K562 (cell line): ENCODE data around the gene PPM1N. TPM values are rescaled to one million over a fixed set of nuclear protein-coding genes. Genes with fewer than 3 reads are reported as not detected.

Experiments used
- CXXC5 ChIP-seq: fragments of 250-450 bp; sonication (Bioruptor Pico); IDR thresholded peaks from 2 replicates; pipeline ENCODE4 v1.8.0; 2022; ENCODE audit warnings: inconsistent platforms, mild to moderate bottlenecking, moderate library complexity
- ELF1 ChIP-seq: fragments of 200-800 bp; sonication (Bioruptor generic); IDR thresholded peaks from 2 replicates; pipeline ENCODE4 v1.6.1; 2016; ENCODE audit warnings: missing genetic modification characterization, missing compliant biosample characterization
- ETS2 ChIP-seq: IDR thresholded peaks from 2 replicates; pipeline ENCODE4 v1.6.1; 2016; ENCODE audit warnings: borderline replicate concordance, missing genetic modification characterization, mild to moderate bottlenecking, moderate library complexity, missing compliant biosample characterization; ENCODE audit not compliant: poor library complexity, severe bottlenecking
- ETV1 ChIP-seq: fragments of 450-650 bp; conservative IDR thresholded peaks from 2 replicates; pipeline ENCODE4 v1.6.1; 2016; ENCODE audit warnings: missing genetic modification characterization, control low read depth, low read depth, missing compliant biosample characterization
- ETV5 ChIP-seq: sonication (generic); formaldehyde crosslinking; IDR thresholded peaks from 2 replicates; pipeline ENCODE4 v1.4.0; 2020; ENCODE audit warnings: low read depth, mild to moderate bottlenecking, missing genetic modification reagents
- FOXJ2 ChIP-seq: fragments of 200-800 bp; sonication (Bioruptor generic); IDR thresholded peaks from 2 replicates; pipeline ENCODE4 v1.6.1; 2016; ENCODE audit warnings: missing genetic modification characterization, missing compliant biosample characterization
- GTF2A2 ChIP-seq: IDR thresholded peaks from 2 replicates; pipeline ENCODE4 v1.6.1; 2016; ENCODE audit warnings: mild to moderate bottlenecking, missing genetic modification characterization, missing compliant biosample characterization
- KDM4B ChIP-seq, 2 experiments: fragments of 450-650 bp in 1 of 2; sonication (generic) in 1 of 2; IDR thresholded peaks; 2 replicates each; pipeline ENCODE4 v1.6.1; 2016 to 2017; ENCODE audit warnings: borderline replicate concordance in 2 of 2, antibody characterized with exemption in 1 of 2, low read depth in 1 of 2, mild to moderate bottlenecking in 1 of 2
- NFYB ChIP-seq: IDR thresholded peaks from 2 replicates; pipeline ENCODE4 v1.6.1; 2011; ENCODE audit warnings: mild to moderate bottlenecking, moderate library complexity; ENCODE audit not compliant: insufficient read length; ENCODE audit errors: extremely low read depth
- NRF1 ChIP-seq, 2 experiments: fragments of 450-650 bp; IDR thresholded peaks in 1 of 2; conservative IDR thresholded peaks in 1 of 2; 2 replicates each; pipeline ENCODE4 v1.6.1; 2014; ENCODE audit warnings: mild to moderate bottlenecking in 2 of 2
- PCBP2 ChIP-seq: fragments of 200-400 bp; formaldehyde crosslinking; IDR thresholded peaks from 2 replicates; pipeline ENCODE4 v1.6.1; 2018; ENCODE audit warnings: low read length, low read depth, mild to moderate bottlenecking, moderate library complexity; ENCODE audit not compliant: poor library complexity, severe bottlenecking
- PHTF2 ChIP-seq: fragments of 250-450 bp; sonication (Bioruptor Pico); IDR thresholded peaks from 2 replicates; pipeline ENCODE4 v1.5.0; 2021; ENCODE audit warnings: mild to moderate bottlenecking
- STAG1 ChIP-seq: sonication (generic); formaldehyde crosslinking; IDR thresholded peaks from 2 replicates; pipeline ENCODE4 v1.5.0; 2020; ENCODE audit warnings: missing genetic modification reagents, borderline replicate concordance
- TBP ChIP-seq: optimal IDR thresholded peaks from 2 replicates; pipeline ENCODE3; 2011; ENCODE audit warnings: low read depth, low read length, improper control_type of control experiment
- ZBTB1 ChIP-seq: sonication (generic); formaldehyde crosslinking; IDR thresholded peaks from 2 replicates; pipeline ENCODE4 v1.8.1; 2023; ENCODE audit warnings: missing genetic modification reagents, low read depth, mild to moderate bottlenecking, borderline replicate concordance
- ZFP1 ChIP-seq: fragments of 450-650 bp; formaldehyde crosslinking; IDR thresholded peaks from 2 replicates; pipeline ENCODE4 v1.4.0; 2020; ENCODE audit warnings: mild to moderate bottlenecking, mixed read lengths
- ZFPM2 ChIP-seq: fragments of 250-450 bp; sonication (Bioruptor Pico); IDR thresholded peaks from 2 replicates; pipeline ENCODE4 v1.5.1; 2022; ENCODE audit warnings: mild to moderate bottlenecking
- polyA plus RNA-seq, 8 experiments: library from polyadenylated mRNA; depleted of rRNA in 4 of 8; stranded (reverse) in 5 of 8; unstranded in 3 of 8; fragments of >200 nt; fragmentation: Nextera tagmentation in 2 of 8; fragmentation: Illumina TruSeq in 1 of 8; extraction: Ambion mirVana in 2 of 8; extraction: Trizol in 1 of 8; gene quantifications; 2 replicates each; pipeline versions ENCODE4 v1.2.1 to v1.2.3, GENCODE V29; 2011 to 2014; ENCODE audit warnings: inconsistent platforms in 1 of 8, missing spikeins in 1 of 8
- total RNA-seq, 7 experiments: library from RNA; depleted of rRNA in 6 of 7; stranded (reverse); fragments of >200 nt in 6 of 7; fragmentation: Illumina TruSeq in 2 of 7; extraction: Trizol in 2 of 7; gene quantifications; 2 replicates each; pipeline versions ENCODE4 v1.2.1 to v1.2.3, GENCODE V29; 2011 to 2021; ENCODE audit warnings: low replicate concordance in 1 of 7
- TF ChIP-seq, protein P1 (sequence below): fragments of 250-450 bp; sonication (Bioruptor Pico); IDR thresholded peaks from 2 replicates; pipeline ENCODE4 v1.4.0; 2020
- TF ChIP-seq, protein P2 (sequence below): sonication (generic); formaldehyde crosslinking; IDR thresholded peaks from 2 replicates; pipeline ENCODE4 v1.8.0; 2022; ENCODE audit warnings: mild to moderate bottlenecking, missing genetic modification reagents
- TF ChIP-seq, protein P3 (sequence below): fragments of 450-650 bp; IDR thresholded peaks from 2 replicates; pipeline ENCODE4 v1.6.1; 2017; ENCODE audit warnings: mild to moderate bottlenecking, moderate library complexity
- TF ChIP-seq, protein P4 (sequence below): sonication (generic); formaldehyde crosslinking; IDR thresholded peaks from 2 replicates; pipeline ENCODE4 v1.8.0; 2022; ENCODE audit warnings: missing genetic modification reagents, mild to moderate bottlenecking, moderate library complexity, borderline replicate concordance
- TF ChIP-seq, protein P5 (sequence below): fragments of 200-800 bp; sonication (Bioruptor generic); IDR thresholded peaks from 2 replicates; pipeline ENCODE4 v1.6.1; 2017; ENCODE audit warnings: missing genetic modification characterization, missing compliant biosample characterization

The PPM1N gene
- total and polyA plus RNA-seq, 9 of the 15 experiments (the other 6 are each of a cell fraction or from before 2014, with no cell fraction given): 4.5 to 15.6 (median 8.7) TPM

DNA sequence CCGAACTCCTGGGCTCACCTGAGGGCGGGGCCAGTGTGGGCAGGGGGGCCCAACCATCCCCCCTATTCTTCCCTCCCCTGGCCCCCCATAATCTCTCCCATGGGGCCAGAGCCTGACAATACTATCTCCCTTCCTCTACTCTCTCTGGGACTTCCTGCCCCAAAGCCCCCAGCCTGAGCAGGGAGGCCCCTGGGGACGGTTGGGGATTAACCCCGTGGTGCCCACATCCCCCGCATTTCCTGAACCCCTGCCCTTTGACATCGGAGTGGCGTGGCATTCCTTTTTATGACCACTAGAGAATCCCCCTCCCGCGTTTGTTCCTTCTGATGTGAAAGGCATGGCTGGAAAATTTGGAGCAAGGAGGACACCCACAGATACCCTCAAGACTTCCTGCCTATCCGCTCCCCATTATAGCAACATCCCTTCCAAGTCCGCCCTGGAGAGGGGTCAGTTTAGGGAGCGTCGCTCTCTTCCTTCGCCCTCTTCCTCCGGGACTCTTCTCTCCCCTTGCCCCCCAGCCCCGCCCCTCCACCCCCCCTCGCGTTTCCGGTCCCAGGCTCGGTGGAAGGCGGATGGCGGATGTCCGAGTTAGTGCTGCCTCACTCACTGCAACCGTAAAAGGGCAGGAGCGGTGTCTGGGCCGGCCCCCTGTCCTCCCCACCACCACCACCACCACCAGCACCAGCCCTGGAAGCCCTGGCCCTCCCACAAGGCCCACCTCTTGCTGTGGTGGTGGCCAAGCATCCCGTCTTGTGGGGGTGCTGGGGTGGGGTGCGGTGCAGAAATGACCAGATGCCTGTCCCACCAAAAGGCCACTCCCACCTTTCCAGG is 10.8 kb downstream of the PPM1N start (continued):
- no peak for TF ChIP-seq NFYB
- no peak for TF ChIP-seq PCBP2
- TF ChIP-seq ETV5 (CRISPR knock-in tag): peak; percentile 61
- TF ChIP-seq, protein P1, sequence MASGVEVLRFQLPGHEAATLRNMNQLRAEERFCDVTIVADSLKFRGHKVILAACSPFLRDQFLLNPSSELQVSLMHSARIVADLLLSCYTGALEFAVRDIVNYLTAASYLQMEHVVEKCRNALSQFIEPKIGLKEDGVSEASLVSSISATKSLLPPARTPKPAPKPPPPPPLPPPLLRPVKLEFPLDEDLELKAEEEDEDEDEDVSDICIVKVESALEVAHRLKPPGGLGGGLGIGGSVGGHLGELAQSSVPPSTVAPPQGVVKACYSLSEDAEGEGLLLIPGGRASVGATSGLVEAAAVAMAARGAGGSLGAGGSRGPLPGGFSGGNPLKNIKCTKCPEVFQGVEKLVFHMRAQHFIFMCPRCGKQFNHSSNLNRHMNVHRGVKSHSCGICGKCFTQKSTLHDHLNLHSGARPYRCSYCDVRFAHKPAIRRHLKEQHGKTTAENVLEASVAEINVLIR (CRISPR knock-in tag): no peak
- TF ChIP-seq ZFPM2 (CRISPR knock-in tag): no peak
- TF ChIP-seq, protein P2, sequence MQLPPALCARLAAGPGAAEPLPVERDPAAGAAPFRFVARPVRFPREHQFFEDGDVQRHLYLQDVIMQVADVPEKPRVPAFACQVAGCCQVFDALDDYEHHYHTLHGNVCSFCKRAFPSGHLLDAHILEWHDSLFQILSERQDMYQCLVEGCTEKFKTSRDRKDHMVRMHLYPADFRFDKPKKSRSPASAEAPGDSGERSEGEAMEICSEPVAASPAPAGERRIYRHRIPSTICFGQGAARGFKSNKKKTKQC (CRISPR knock-in tag): no peak
- TF ChIP-seq ETV1 (tag): peak; percentile 68
- TF ChIP-seq ETS2 (tag): no peak
- no peak for TF ChIP-seq ZFP1 (CRISPR knock-in tag)
- TF ChIP-seq, protein P3, sequence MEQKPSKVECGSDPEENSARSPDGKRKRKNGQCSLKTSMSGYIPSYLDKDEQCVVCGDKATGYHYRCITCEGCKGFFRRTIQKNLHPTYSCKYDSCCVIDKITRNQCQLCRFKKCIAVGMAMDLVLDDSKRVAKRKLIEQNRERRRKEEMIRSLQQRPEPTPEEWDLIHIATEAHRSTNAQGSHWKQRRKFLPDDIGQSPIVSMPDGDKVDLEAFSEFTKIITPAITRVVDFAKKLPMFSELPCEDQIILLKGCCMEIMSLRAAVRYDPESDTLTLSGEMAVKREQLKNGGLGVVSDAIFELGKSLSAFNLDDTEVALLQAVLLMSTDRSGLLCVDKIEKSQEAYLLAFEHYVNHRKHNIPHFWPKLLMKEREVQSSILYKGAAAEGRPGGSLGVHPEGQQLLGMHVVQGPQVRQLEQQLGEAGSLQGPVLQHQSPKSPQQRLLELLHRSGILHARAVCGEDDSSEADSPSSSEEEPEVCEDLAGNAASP: no peak
- TF ChIP-seq PHTF2: no peak
- no peak for TF ChIP-seq KDM4B (IDR thresholded peaks at IDR 0.05; ENCODE audit: borderline replicate concordance in 2 of 2, low read depth in 1 of 2)
- TF ChIP-seq FOXJ2 (tag): no peak
- TF ChIP-seq ELF1 (tag): peak; percentile 65
- peak; percentile 44 for TF ChIP-seq CXXC5 (CRISPR knock-in tag)
- no peak for TF ChIP-seq STAG1
- TF ChIP-seq GTF2A2 (tag): no peak
- peak; percentile 78; the same call in 1 of the 2 replicates for TF ChIP-seq ZBTB1 (CRISPR knock-in tag)
- peak; percentile 46 for TF ChIP-seq TBP
- TF ChIP-seq, protein P4, sequence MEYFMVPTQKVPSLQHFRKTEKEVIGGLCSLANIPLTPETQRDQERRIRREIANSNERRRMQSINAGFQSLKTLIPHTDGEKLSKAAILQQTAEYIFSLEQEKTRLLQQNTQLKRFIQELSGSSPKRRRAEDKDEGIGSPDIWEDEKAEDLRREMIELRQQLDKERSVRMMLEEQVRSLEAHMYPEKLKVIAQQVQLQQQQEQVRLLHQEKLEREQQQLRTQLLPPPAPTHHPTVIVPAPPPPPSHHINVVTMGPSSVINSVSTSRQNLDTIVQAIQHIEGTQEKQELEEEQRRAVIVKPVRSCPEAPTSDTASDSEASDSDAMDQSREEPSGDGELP: peak; percentile 60; the same call in 1 of the 2 replicates
- TF ChIP-seq, protein P5, sequence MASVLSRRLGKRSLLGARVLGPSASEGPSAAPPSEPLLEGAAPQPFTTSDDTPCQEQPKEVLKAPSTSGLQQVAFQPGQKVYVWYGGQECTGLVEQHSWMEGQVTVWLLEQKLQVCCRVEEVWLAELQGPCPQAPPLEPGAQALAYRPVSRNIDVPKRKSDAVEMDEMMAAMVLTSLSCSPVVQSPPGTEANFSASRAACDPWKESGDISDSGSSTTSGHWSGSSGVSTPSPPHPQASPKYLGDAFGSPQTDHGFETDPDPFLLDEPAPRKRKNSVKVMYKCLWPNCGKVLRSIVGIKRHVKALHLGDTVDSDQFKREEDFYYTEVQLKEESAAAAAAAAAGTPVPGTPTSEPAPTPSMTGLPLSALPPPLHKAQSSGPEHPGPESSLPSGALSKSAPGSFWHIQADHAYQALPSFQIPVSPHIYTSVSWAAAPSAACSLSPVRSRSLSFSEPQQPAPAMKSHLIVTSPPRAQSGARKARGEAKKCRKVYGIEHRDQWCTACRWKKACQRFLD (CRISPR knock-in tag): peak; percentile 16
- no peak for TF ChIP-seq NRF1 (conservative IDR thresholded peaks at IDR 0.05 in 1 of 2, IDR thresholded peaks at IDR 0.05 in 1 of 2)
